Left lung (tissue), 10 donors: Measurements from ENCODE around the gene HS3ST5. TPM values are rescaled to one million over a fixed set of nuclear protein-coding genes. Genes with fewer than 3 reads are reported as not detected.

Experiments
- ATAC-seq: fragments of 200-7000 bp; cut with Tn5 transposase; one replicate; pipeline ENCODE4 v1.9.1; 2020; ENCODE audit warnings: moderate library complexity
- DNase-seq, 4 donors: peaks; one replicate each; pipeline ENCODE4 v3.0.0-alpha.2; 2013 to 2020
- H3K27ac ChIP-seq, 2 donors: fragments of 200-600 bp; sonication (generic) in 1 of 2; one replicate each; pipeline versions ENCODE4 v1.5.0 to v1.8.0; 2020 to 2021
- H3K27me3 ChIP-seq, 2 donors: fragments of 200-600 bp; sonication (generic) in 1 of 2; one replicate each; pipeline versions ENCODE4 v1.5.0 to v1.8.0; 2020 to 2021
- H3K36me3 ChIP-seq, 2 donors: fragments of 200-600 bp; sonication (generic) in 1 of 2; one replicate each; pipeline versions ENCODE4 v1.5.0 to v1.8.0; 2020 to 2021
- H3K4me1 ChIP-seq, 2 donors: fragments of 200-600 bp; one replicate each; pipeline ENCODE4 v1.8.0; 2021
- H3K4me3 ChIP-seq, 2 donors: fragments of 200-600 bp; sonication (generic) in 1 of 2; one replicate each; pipeline versions ENCODE4 v1.5.0 to v1.8.0; 2020 to 2021; ENCODE audit warnings: mild to moderate bottlenecking in 1 of 2
- H3K9me3 ChIP-seq, 2 donors: fragments of 200-600 bp; sonication (generic) in 1 of 2; one replicate each; pipeline versions ENCODE4 v1.5.0 to v1.8.0; 2020 to 2021
- intact Hi-C, 2 donors: fragments of 100-400 bp; cut with DNase I; formaldehyde crosslinking; loops; one replicate each; pipeline versions ENCODE4 v1.11.2 to v1.14.2; 2022
- polyA plus RNA-seq, 6 donors: library from polyadenylated mRNA; unstranded; fragments of 120-200 nt; gene quantifications; one replicate each; pipeline ENCODE4 v1.2.1, GENCODE V29; 2013; ENCODE audit not compliant: insufficient read length in 6 of 6
- total RNA-seq, 2 donors: library from RNA; stranded (reverse); fragmentation: NEBNext Ultra II Directional; extraction: Animal tissue kit (Norgen Biotek cat#: 25700); gene quantifications; one replicate each; pipeline ENCODE4 v1.2.1, GENCODE V29; 2021
- TF ChIP-seq, protein P1 (sequence below), 2 donors: fragments of 200-600 bp; sonication (generic) in 1 of 2; IDR thresholded peaks; one replicate each; pipeline versions ENCODE4 v1.5.0 to v1.8.0; 2021; ENCODE audit warnings: antibody characterized with exemption in 2 of 2
- donor health status: DM: no; HTN: yes; CAD: no.
- donor health status: DM: no; HTN: no; CAD: no.

HS3ST5 gene
- total and polyA plus RNA-seq, 8 donors: 0.06 to 0.33 (median 0.18) TPM; not detected in 1

DNA sequence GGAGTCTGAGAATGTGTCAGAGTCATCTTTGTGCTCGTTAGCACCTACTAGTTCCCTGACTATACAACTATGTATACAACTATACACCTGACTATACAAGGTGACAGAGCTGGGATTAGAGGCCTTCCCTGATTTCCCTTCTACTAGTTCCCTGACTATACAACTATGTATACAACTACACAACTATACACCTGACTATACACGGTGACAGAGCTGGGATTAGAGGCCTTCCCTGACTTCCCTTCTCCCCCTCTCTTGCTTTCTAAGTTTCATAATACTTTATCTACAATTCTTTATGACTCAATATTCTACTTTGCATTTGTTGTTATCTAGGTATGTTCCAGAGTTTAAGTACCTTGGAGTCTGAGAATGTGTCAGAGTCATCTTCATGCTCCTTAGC is 68.0 kb downstream of the HS3ST5 start:
- H3K9me3 ChIP-seq: no peaks in the 10 kb centered on the region
- H3K27ac ChIP-seq: no peak overlapping the region
- no peaks in the 10 kb centered on the region for H3K27me3 ChIP-seq
- H3K4me3 ChIP-seq: no peak overlapping the region
- intact Hi-C loops: no loop called here
- no peaks in the 10 kb centered on the region for H3K36me3 ChIP-seq
- TF ChIP-seq, protein P1, sequence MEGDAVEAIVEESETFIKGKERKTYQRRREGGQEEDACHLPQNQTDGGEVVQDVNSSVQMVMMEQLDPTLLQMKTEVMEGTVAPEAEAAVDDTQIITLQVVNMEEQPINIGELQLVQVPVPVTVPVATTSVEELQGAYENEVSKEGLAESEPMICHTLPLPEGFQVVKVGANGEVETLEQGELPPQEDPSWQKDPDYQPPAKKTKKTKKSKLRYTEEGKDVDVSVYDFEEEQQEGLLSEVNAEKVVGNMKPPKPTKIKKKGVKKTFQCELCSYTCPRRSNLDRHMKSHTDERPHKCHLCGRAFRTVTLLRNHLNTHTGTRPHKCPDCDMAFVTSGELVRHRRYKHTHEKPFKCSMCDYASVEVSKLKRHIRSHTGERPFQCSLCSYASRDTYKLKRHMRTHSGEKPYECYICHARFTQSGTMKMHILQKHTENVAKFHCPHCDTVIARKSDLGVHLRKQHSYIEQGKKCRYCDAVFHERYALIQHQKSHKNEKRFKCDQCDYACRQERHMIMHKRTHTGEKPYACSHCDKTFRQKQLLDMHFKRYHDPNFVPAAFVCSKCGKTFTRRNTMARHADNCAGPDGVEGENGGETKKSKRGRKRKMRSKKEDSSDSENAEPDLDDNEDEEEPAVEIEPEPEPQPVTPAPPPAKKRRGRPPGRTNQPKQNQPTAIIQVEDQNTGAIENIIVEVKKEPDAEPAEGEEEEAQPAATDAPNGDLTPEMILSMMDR (IDR thresholded peaks at IDR 0.05): no peak
- H3K4me1 ChIP-seq: no peaks in the 10 kb centered on the region
- no peak for ATAC-seq
- DNase-seq: no peak

DNA sequence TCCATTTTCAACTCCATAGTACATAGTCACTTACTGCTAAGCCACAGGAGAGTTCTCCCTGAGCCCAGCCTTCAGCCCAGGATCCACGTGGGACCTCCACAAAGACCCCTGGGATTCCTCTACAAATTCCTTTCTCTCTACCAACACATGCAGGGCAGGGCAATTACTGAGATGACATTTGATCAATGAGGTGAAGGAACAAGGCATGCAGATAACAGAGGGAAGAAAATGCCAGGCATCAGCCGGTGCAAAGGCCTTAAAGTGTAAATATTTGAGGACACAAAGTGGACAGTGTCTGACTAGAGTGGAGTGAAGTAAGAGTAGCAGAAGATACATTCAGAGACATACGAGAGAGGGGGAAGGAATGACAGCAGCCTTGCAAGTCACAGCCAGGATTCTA is 70.2 kb downstream of the HS3ST5 start:
- no peak for ATAC-seq
- no peak for DNase-seq
- H3K36me3 ChIP-seq: no peaks in the 10 kb centered on the region
- H3K27me3 ChIP-seq: no peaks in the 10 kb centered on the region
- H3K4me1 ChIP-seq: no peaks in the 10 kb centered on the region
- TF ChIP-seq, protein P1 (IDR thresholded peaks at IDR 0.05): no peak
- H3K27ac ChIP-seq: no peak overlapping the region
- H3K9me3 ChIP-seq: no peaks in the 10 kb centered on the region
- no peak overlapping the region for H3K4me3 ChIP-seq
- intact Hi-C loops: no loop called here

DNA sequence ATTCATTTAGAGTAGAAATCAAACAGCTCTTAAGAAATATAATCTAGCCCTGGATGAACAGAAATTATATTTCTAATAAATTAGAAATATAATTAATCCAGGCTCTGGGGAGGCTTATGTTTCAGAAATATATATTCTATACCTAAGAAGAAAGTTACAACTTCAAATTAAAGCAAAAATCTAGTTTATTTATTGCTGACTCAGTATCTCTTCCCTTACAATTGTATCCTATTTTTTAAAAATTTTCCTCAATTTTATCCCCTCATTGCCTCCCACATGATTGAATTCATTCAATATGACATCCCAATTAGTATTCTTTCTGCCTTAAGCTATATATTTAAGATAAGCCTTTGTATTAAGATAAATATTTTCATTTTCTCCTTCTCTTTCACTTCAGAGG is 71.4 kb downstream of the HS3ST5 start:
- TF ChIP-seq, protein P1 (IDR thresholded peaks at IDR 0.05): no peak
- Histone ChIP-seq H3K4me3 (no peak overlapping the region), H3K9me3 (no peaks in the 10 kb centered on the region), H3K27ac (no peak overlapping the region), H3K4me1 (no peaks in the 10 kb centered on the region), H3K27me3 (no peaks in the 10 kb centered on the region), H3K36me3 (no peaks in the 10 kb centered on the region)
- intact Hi-C loops: no loop called here
- ATAC-seq (no peak), DNase-seq (no peak)

DNA sequence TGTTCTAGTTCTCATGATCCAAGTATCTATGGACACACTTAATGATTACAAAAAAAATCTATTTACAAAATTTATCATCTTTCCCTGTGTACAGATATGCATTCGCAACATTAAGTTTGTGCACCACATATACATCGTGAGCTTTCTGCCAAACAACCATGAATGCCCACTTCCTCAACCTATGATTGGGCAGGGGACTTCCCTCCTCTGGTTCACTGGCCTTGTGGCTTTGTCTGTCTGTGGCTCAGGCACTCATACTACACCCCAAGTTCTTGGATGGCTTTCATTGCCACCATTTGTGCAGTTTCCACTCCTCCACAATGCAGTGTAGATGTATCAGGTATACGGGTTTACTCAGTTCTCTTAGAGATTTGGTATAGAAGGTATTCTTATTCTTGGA is 74.9 kb downstream of the HS3ST5 start:
- no peaks in the 10 kb centered on the region for H3K4me1 ChIP-seq
- ATAC-seq (no peak), DNase-seq (no peak)
- TF ChIP-seq, protein P1 (IDR thresholded peaks at IDR 0.05): no peak
- no peaks in the 10 kb centered on the region for H3K9me3 ChIP-seq
- H3K4me3 ChIP-seq: no peak overlapping the region
- H3K27ac ChIP-seq: no peak overlapping the region
- intact Hi-C loops: no loop called here
- H3K36me3 ChIP-seq: no peaks in the 10 kb centered on the region
- no peaks in the 10 kb centered on the region for H3K27me3 ChIP-seq

DNA sequence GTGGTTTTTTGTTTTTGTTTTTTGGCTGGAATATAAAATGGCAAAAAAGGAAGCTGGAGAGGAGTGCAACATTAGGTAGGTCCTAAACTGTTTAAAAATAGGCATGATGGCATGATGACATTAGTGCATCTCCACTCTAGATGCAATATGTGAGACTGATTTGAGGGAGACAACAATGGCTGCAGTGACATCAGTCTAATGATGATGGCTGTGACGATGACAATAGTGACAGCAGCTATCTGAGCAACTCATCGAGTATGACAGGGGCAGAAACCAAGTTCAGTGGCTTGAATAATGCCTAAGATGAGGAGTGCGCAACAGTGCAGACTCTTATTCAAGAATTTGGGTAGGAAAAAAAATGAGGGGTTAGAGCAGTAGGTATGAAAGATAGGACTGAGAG is 82.0 kb downstream of the HS3ST5 start:
- H3K27ac ChIP-seq: no peak overlapping the region
- intact Hi-C loops: no loop called here

More for the DNA sequence above, 82.0 kb downstream of the HS3ST5 start:
- Histone ChIP-seq H3K4me1 (no peaks in the 10 kb centered on the region), H3K36me3 (no peaks in the 10 kb centered on the region), H3K9me3 (no peaks in the 10 kb centered on the region), H3K4me3 (no peak overlapping the region), H3K27me3 (no peaks in the 10 kb centered on the region)
- TF ChIP-seq, protein P1 (IDR thresholded peaks at IDR 0.05): no peak
- ATAC-seq (no peak), DNase-seq (no peak)
